HG03108 (cell line): ENCODE results near the gene LDLRAD4.

Experiments used
- ATAC-seq: cut with Tn5 transposase; IDR thresholded peaks from one replicate; pipeline ENCODE4 v1.9.1; 2021; ENCODE audit warnings: moderate library complexity; ENCODE audit not compliant: unreplicated experiment

The LDLRAD4 gene

GRCh38 chr18:13420969-13421686 is 202.6 kb downstream of the LDLRAD4 start:
- ATAC-seq: no peak

DNA sequence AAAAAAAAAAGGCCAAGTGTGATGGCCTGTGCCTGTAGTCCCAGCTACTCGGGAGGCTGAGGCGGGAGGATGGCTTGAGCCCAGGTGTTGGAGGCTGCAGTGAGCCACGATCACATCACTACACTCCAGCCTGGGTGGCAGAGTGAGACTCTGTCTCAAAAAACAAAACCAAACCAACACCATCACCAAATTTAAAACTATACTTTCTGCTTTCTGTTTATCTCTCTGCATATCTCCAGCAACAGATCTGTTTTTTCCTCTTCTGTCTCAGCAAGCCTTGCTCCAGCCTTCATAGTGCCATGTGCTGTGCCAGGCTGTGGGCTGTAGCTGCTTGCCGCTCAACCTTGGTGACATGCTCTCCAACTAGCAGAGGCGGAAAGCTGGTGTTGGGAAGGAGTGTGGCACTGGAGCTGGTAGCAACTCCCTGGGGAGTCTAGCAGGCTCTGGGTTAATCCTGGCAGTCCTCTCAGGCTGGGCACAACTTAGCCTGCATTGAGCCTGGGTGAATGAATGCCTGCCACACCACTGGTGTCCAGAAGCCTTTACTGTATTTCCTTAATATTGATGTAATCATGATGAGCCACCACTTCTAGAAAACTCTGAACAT is 204.1 kb downstream of the LDLRAD4 start:
- no peak for ATAC-seq

DNA sequence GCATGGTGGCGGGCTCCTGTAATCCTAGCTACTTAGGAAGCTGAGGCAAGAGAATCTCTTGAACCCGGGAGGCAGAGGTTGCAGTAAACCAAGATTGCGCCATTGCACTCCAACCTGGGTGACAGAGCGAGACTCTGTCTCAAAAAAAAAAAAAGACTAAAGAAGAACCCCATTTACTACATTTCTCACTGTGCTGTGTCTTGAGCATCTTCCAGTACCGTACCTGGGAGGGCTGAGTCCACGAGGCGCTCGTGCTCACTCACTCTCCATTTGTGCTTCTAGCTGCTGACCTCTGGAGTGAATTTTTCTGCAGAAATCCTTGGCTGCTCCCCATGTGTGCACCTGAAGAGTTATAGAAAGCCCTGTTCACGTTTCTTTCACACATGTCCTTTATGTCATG is 204.8 kb downstream of the LDLRAD4 start:
- no peak for ATAC-seq

DNA sequence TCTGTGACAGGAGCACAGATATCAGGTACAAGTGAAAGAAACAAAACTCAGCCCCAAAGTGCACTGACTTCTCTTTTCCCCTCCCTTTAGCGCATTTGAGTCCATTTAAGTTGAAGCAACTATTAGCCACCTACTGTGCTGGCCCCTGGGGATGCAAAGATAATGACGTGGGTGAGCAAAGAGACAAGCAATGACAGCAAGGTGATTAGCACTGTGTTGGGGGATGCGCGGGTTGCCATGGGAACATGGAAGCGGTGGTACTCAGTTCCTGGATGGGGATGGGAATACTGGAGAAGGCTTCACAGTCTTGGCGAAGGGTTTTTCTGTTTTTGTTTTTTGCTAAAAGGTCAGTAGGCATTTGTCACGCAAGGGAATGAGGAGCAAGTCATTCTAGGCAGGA is 205.8 kb downstream of the LDLRAD4 start:
- no peak for ATAC-seq

GRCh38 chr18:13425357-13426091 is 207.0 kb downstream of the LDLRAD4 start:
- no peak for ATAC-seq

GRCh38 chr18:13427354-13427753 is 208.8 kb downstream of the LDLRAD4 start:
- ATAC-seq: no peak

DNA sequence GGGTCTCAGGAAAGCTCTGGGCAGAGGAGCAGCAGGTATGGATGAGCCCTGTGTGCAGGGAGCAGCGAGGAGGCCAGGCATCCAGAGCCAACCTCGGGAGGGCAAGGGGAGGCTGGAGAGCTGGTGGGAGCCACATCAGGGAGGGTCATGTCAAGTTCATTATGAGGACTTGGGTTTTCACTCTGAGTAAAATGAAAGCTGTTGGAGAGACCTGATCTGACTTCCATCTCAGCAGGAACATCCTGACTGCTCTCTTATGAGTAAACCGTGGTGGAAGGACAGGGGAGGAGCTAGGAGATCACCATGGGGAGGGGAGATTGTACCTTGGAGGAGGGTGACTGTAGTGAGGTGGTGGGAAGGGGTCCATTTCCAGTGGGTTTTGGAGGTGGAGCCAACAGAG is 209.8 kb downstream of the LDLRAD4 start:
- no peak for ATAC-seq

- no peak for ATAC-seq
Observed at GRCh38 chr18:13429016-13429415, 210.5 kb downstream of the LDLRAD4 start.

DNA sequence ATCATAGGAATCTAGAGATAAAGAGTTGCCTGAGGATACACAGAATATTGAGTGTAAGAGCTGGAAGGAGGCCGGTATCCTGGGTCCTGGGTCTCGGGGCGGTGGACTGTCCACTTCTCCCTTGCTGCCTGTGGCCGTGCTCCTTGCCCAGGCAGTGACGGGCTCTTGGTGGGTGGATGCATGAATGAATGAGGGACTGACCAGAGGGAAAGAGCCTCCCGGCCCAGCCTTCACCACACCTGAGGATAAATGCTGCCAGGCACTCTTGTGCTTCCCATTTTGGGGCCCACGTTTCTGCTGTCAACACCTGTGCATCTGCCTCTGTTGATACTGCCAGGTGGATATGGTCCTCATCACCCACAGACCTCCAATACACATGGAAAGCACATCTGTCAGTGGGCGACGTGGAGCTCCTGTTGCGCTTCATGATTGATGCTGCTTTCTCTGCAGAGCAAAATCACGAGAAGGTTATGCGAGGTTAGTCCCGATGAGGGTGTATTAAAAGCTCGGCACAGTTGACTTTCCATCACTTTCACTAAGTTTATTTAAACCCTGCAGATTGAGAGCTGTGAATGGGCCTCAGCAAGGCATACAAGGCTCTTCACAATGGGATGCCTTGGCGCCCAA is 211.4 kb downstream of the LDLRAD4 start:
- ATAC-seq: no peak

DNA sequence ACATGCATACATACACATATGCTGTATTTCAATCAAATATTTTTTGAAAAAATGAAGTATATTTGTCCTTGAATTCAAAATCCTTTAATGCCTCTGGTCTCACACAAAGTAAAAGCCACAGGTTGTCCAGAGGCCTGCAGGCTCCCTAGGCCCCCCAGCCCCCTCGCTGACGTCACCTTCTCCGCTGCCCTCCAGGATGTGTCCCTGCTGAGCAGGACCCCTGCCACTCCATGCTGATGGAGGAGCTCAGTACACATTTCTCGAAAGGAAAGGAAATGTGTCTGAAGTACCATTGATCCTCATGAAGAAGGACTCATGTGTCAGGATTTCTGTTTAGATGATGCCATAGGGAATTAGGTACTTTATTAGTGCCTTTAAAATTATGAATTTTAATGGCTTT is 212.1 kb downstream of the LDLRAD4 start:
- ATAC-seq: no peak

GRCh38 chr18:13431886-13432285 is 213.3 kb downstream of the LDLRAD4 start:
- ATAC-seq: no peak

DNA sequence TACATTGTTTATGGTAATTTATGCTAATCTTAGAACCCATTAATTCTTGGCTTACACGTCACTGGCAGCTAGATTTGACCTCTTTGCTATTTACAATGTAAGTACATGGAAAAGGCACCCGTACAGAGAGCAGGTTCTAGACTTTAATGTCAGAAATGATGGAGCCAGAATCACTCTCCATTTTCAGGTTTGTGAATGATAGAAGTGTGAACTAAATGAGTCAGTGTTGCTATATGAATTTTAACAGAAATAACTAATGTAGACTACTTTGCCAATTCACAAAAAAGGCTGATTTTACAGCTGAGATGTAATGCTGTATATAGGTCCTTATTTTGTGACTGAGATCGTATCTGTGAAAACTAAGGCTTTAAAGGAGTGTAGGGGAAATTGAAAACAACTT is 214.6 kb downstream of the LDLRAD4 start:
- ATAC-seq: no peak

GRCh38 chr18:13433685-13434084 is 215.1 kb downstream of the LDLRAD4 start:
- no peak for ATAC-seq

DNA sequence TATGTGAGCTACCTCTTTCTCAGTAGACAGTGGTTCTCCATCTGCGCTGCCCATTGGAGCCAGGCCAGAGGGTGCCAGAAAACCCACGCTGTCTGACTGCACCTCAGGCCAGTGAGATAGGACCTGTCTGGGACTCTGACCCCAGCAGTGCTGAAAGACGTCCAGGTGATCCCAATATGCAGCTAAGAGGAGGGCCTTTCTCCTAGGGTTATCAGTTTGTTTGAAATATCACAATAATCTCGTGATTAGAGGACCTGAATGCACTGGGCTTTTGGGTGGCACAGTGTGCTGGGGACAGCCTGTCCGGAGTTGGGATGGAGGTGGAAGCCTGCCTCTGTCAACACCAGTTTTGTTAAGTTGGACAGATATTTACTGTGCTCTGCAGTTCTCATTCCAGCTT is 216.3 kb downstream of the LDLRAD4 start:
- no peak for ATAC-seq

DNA sequence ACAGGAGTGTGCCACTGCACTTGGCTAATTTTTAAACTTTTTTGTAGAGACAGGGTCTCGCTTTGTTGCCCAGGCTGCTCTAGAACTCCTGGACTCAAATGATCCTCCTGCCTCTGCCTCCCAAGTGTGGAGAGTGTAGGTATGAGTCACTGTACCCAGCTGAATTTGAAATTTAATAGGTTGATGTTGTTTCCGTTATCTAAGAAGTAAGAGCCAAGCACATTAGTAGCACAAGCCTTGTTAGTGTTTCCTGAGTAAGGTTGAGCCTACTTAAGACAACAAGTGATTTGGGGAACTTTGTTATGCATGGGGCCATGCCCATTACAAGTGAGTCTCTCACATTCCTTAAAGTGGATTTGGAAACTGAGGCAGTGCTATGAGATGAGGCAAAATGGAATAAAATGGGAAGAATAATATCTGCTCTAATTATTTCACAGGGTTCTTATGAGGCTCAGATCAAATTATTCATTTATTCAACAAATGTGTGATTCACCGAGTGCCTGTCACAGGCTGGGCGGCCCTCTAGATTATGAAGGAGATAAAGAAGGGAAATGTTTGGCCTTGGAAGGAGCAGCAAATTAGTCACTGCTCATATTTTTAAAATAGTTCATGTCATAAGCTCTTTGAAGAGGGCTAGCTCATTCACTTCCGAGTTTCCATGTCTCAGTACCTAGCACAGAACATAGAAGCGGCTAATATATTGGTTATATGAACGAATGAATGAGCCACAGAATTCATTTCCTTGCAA is 217.2 kb downstream of the LDLRAD4 start:
- no peak for ATAC-seq

GRCh38 chr18:13436576-13436975 is 218.0 kb downstream of the LDLRAD4 start:
- ATAC-seq: no peak

GRCh38 chr18:13437034-13437433 is 218.5 kb downstream of the LDLRAD4 start:
- ATAC-seq: no peak

GRCh38 chr18:13437796-13438506 is 219.4 kb downstream of the LDLRAD4 start:
- no peak for ATAC-seq

DNA sequence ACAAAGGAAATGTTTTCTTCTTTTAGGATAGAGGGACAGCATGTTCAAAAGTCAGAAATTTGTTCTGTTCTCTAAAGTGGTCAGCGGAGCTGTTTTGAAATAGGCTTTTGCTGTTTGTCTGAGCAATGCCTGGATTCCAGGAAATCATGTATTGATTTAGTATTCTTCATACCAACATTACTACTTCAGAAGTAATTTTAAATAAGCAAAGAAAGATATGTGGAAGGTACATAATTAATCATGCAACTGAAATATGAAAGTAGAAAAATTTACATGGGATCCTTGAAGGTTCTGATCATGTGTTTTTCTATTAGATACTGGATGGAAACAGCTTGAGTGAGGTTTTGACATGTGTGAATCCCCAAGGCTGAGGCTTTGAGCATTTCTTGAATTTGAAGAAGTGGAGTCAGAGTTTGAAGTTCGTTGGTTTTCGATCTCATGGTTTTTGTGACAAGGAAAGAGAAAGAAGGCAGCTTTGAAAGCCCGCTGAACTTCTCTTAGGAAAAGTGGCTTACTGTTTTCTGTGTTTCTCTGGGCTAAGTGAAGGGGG is 220.0 kb downstream of the LDLRAD4 start:
- no peak for ATAC-seq

GRCh38 chr18:13439461-13439860 is 220.9 kb downstream of the LDLRAD4 start:
- ATAC-seq: no peak
